WTC11 (cell line): ENCODE results near the gene WFDC2.

Experiments used
- SP1 ChIP-seq: sonication (generic); formaldehyde crosslinking; conservative IDR thresholded peaks from 2 replicates; pipeline ENCODE4 v1.8.1; 2022; ENCODE audit warnings: missing genetic modification reagents
- TEAD4 ChIP-seq: sonication (generic); formaldehyde crosslinking; IDR thresholded peaks from 2 replicates; pipeline ENCODE4 v1.8.0; 2022; ENCODE audit warnings: mild to moderate bottlenecking, missing genetic modification reagents
- TF ChIP-seq, protein P1 (sequence below): fragments of 200-600 bp; IDR thresholded peaks from 2 replicates; pipeline ENCODE4 v1.8.0; 2022; ENCODE audit warnings: antibody characterized with exemption
- TF ChIP-seq, protein P2 (sequence below): sonication (generic); formaldehyde crosslinking; IDR thresholded peaks from 2 replicates; pipeline ENCODE4 v1.8.1; 2022; ENCODE audit warnings: low read depth, missing genetic modification reagents, borderline replicate concordance

DNA sequence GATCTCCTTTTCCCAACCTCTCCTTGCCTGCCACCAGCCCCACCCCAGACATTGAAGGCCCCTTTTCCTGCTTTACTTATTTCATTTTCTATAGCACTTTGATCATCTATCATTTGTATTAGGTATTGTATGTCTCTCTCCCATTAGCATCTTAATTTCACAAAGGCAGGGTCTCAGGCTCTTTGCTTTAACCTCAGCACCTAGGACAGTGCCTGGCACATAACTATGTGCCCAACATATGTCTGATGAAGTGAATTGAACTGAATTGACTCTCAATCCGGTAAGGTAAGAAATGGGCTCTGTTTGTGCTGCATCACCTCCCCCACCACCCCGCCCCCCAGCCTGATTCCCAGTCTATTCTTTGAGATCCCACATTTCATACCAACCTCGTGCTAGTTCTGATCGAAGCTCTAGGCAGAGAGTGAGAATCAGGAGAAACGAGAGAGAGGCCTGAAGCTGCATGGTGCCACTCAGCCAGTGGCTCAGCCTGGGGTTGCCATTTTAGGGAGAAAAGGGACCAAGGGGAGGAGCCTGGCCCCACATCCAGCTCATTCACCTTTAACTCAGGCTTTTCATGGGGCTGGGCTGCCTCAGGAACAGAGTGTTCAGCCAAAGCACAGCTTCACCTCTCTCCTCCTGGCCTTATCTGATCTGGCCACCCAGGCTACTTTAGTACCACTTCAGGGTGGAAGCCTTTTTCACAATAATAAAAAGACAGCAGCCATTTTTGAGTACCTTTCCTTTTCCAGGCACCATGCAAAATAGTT, 45.8 kb downstream of the WFDC2 start, which contains the start of gene SPINT3:
- TF ChIP-seq, protein P1, sequence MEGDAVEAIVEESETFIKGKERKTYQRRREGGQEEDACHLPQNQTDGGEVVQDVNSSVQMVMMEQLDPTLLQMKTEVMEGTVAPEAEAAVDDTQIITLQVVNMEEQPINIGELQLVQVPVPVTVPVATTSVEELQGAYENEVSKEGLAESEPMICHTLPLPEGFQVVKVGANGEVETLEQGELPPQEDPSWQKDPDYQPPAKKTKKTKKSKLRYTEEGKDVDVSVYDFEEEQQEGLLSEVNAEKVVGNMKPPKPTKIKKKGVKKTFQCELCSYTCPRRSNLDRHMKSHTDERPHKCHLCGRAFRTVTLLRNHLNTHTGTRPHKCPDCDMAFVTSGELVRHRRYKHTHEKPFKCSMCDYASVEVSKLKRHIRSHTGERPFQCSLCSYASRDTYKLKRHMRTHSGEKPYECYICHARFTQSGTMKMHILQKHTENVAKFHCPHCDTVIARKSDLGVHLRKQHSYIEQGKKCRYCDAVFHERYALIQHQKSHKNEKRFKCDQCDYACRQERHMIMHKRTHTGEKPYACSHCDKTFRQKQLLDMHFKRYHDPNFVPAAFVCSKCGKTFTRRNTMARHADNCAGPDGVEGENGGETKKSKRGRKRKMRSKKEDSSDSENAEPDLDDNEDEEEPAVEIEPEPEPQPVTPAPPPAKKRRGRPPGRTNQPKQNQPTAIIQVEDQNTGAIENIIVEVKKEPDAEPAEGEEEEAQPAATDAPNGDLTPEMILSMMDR: no peak
- TF ChIP-seq SP1 (CRISPR knock-in tag) (no peak), TEAD4 (no peak)
- TF ChIP-seq, protein P2, sequence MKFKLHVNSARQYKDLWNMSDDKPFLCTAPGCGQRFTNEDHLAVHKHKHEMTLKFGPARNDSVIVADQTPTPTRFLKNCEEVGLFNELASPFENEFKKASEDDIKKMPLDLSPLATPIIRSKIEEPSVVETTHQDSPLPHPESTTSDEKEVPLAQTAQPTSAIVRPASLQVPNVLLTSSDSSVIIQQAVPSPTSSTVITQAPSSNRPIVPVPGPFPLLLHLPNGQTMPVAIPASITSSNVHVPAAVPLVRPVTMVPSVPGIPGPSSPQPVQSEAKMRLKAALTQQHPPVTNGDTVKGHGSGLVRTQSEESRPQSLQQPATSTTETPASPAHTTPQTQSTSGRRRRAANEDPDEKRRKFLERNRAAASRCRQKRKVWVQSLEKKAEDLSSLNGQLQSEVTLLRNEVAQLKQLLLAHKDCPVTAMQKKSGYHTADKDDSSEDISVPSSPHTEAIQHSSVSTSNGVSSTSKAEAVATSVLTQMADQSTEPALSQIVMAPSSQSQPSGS: no peak
